Globus pallidus (tissue), 1 donor: ENCODE results near the gene IL1R2.
A peak's percentile ranks its signal among the peaks of the same experiment; 100 is the strongest.
"Not testable (repeated sequence)": the region's sequence is repeated elsewhere in the genome, so short reads cannot be mapped to it uniquely, and the experiment has no call there.

Source experiments
- DNase-seq: peaks from one replicate; pipeline ENCODE4 v3.0.0-alpha.2; 2015; ENCODE audit warnings: low spot score

IL1R2 gene

GRCh38 chr2:102061962-102062795, 70.4 kb downstream of the IL1R2 start:
- no peak for DNase-seq

- DNase-seq: no peak
These were observed 71.0 kb downstream of the IL1R2 start for GRCh38 chr2:102062802-102063201.

- DNase-seq: no peak
These were observed 71.7 kb downstream of the IL1R2 start for GRCh38 chr2:102063487-102063911.

- DNase-seq: peak; percentile 31
These were observed 72.3 kb downstream of the IL1R2 start for GRCh38 chr2:102063941-102064678.

- DNase-seq: no peak
These were observed 73.2 kb downstream of the IL1R2 start for GRCh38 chr2:102064679-102065674.

- DNase-seq: no peak
These were observed 74.0 kb downstream of the IL1R2 start for GRCh38 chr2:102065675-102066252.

GRCh38 chr2:102066554-102066953, 74.8 kb downstream of the IL1R2 start:
- DNase-seq: no peak

GRCh38 chr2:102068126-102068525, 76.4 kb downstream of the IL1R2 start:
- not testable (repeated sequence) for DNase-seq

GRCh38 chr2:102069311-102069974, 77.7 kb downstream of the IL1R2 start:
- DNase-seq: no peak

GRCh38 chr2:102070058-102070642, 78.4 kb downstream of the IL1R2 start:
- DNase-seq: no peak

- DNase-seq: no peak
These were observed 81.0 kb downstream of the IL1R2 start for GRCh38 chr2:102072741-102073140.

- DNase-seq: no peak
These were observed 81.5 kb downstream of the IL1R2 start for GRCh38 chr2:102073168-102073724.

GRCh38 chr2:102074152-102074783, 82.5 kb downstream of the IL1R2 start:
- DNase-seq: no peak

GRCh38 chr2:102075479-102075878, 83.7 kb downstream of the IL1R2 start:
- no peak for DNase-seq

GRCh38 chr2:102076512-102076911, 84.8 kb downstream of the IL1R2 start:
- no peak for DNase-seq
